COR-L47 (cell line): ENCODE results near the gene FAM200B.

ENCODE experiments used
- DNase-seq: peaks from one replicate; lab custom pipeline; 2025; lab: John Stamatoyannopoulos, UW

FAM200B gene

DNA sequence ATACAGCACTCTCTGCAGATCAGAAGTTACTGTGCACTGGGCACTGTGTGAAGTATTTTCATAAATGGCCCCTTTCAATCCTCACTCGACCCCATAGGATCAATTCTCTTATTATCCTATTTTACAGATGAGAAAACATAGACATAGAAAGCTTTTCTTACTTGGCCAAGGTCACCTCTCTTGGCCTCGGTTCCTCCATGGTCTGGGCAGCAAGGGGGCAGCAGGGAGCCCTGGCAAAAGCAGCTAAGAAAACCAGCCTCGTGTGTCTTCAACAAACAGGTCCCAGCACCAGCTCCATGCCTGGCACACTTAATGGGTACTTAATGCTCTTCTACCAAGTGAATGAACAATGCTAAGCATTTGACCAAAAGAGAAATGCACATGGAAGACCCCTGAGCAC lies 55.6 kb downstream of the FAM200B start:
- DNase-seq, result no peak

- no peak for DNase-seq
Observed at GRCh38 chr4:15738877-15739276, 57.2 kb downstream of the FAM200B start.
